Stimulated activated effector memory CD8-positive, alpha-beta T cell treated with anti-CD3 and anti-CD28 coated beads, Interleukin-12 subunit alpha, Interleukin-12 subunit beta, amount 100 ng/mL, for 72 hours (primary cell): ENCODE data around the gene ATP2C2.

ENCODE experiments used
- ATAC-seq: fragments of 150-1000 bp; cut with Tn5 transposase; 2 replicates; pipeline ENCODE4 v1.10.0; 2021
- DNase-seq, 2 donors: peaks; one replicate each; pipeline ENCODE4 v3.0.0; 2021 to 2022; ENCODE audit warnings: low spot score in 2 of 2
- H3K27ac Mint-ChIP-seq: one replicate; pipeline ENCODE4 v1.8.0; 2022; ENCODE audit warnings: mild to moderate bottlenecking, mixed read lengths
- H3K36me3 Mint-ChIP-seq: one replicate; pipeline ENCODE4 v1.8.0; 2022; ENCODE audit warnings: mild to moderate bottlenecking, mixed read lengths
- H3K4me1 Mint-ChIP-seq: one replicate; pipeline ENCODE4 v1.8.0; 2022; ENCODE audit warnings: mixed read lengths
- H3K4me3 Mint-ChIP-seq: one replicate; pipeline ENCODE4 v1.8.0; 2022; ENCODE audit warnings: mild to moderate bottlenecking, mixed read lengths
- H3K9me3 Mint-ChIP-seq: one replicate; pipeline ENCODE4 v1.8.0; 2022; ENCODE audit warnings: mixed read lengths

The ATP2C2 gene

GRCh38 chr16:84465154-84465553 lies 96.8 kb downstream of the ATP2C2 start:
- Mint-ChIP-seq H3K4me3 (no peak overlapping the region), H3K36me3 (peaks cover 5% of the 10 kb centered on the region), H3K4me1 (peaks cover 7% of the 10 kb centered on the region), H3K27ac (no peak overlapping the region), H3K9me3 (peaks cover 6% of the 10 kb centered on the region)
- DNase-seq (no peak), ATAC-seq (no peak)

- H3K36me3 Mint-ChIP-seq: no peaks in the 10 kb centered on the region
- no peak for ATAC-seq
- H3K27ac Mint-ChIP-seq: no peak overlapping the region
- H3K4me3 Mint-ChIP-seq: no peak overlapping the region
- DNase-seq: no peak
- peaks cover 7% of the 10 kb centered on the region for H3K4me1 Mint-ChIP-seq
- H3K9me3 Mint-ChIP-seq: peaks cover 7% of the 10 kb centered on the region
Observed at GRCh38 chr16:84466692-84467091, 98.4 kb downstream of the ATP2C2 start.

- Mint-ChIP-seq H3K36me3 (no peaks in the 10 kb centered on the region), H3K9me3 (peaks cover 8% of the 10 kb centered on the region), H3K4me1 (peaks cover 1% of the 10 kb centered on the region), H3K27ac (no peak overlapping the region), H3K4me3 (no peak overlapping the region)
- ATAC-seq (peak; percentile 92), DNase-seq (no peak)
Observed at GRCh38 chr16:84467256-84467655, 98.9 kb downstream of the ATP2C2 start.

- no peak for DNase-seq
- no peak overlapping the region for H3K27ac Mint-ChIP-seq
- H3K36me3 Mint-ChIP-seq: no peaks in the 10 kb centered on the region
Observed at GRCh38 chr16:84467709-84468108, 99.4 kb downstream of the ATP2C2 start.

GRCh38 chr16:84471316-84471715 lies 103.0 kb downstream of the ATP2C2 start:
- peaks cover 8% of the 10 kb centered on the region for H3K9me3 Mint-ChIP-seq
- no peak for DNase-seq
- H3K4me1 Mint-ChIP-seq: peaks cover 7% of the 10 kb centered on the region
- ATAC-seq: no peak
- peaks cover under 1% of the 10 kb centered on the region for H3K36me3 Mint-ChIP-seq
- no peak overlapping the region for H3K4me3 Mint-ChIP-seq
- H3K27ac Mint-ChIP-seq: no peak overlapping the region

More at GRCh38 chr16:84467709-84468108, 99.4 kb downstream of the ATP2C2 start:
- no peak for ATAC-seq
- Mint-ChIP-seq H3K4me3 (no peak overlapping the region), H3K4me1 (no peaks in the 10 kb centered on the region), H3K9me3 (peaks cover 8% of the 10 kb centered on the region)

- Mint-ChIP-seq H3K4me1 (peaks cover 7% of the 10 kb centered on the region), H3K9me3 (peaks cover 8% of the 10 kb centered on the region), H3K4me3 (no peak overlapping the region), H3K36me3 (peaks cover 5% of the 10 kb centered on the region), H3K27ac (no peak overlapping the region)
- DNase-seq: no peak
- ATAC-seq: no peak
Observed at GRCh38 chr16:84471966-84472365, 103.6 kb downstream of the ATP2C2 start.

GRCh38 chr16:84475643-84476240 lies 107.4 kb downstream of the ATP2C2 start:
- H3K36me3 Mint-ChIP-seq: peaks cover 5% of the 10 kb centered on the region
- ATAC-seq: no peak

GRCh38 chr16:84476401-84476800 lies 108.1 kb downstream of the ATP2C2 start:
- H3K4me1 Mint-ChIP-seq: peaks cover 16% of the 10 kb centered on the region
- no peak overlapping the region for H3K27ac Mint-ChIP-seq
- ATAC-seq (no peak), DNase-seq (peak in 1 of 2 donors; percentile 2)
- H3K4me3 Mint-ChIP-seq: no peak overlapping the region
- H3K36me3 Mint-ChIP-seq: peaks cover 5% of the 10 kb centered on the region
- H3K9me3 Mint-ChIP-seq: peaks cover 3% of the 10 kb centered on the region

More at GRCh38 chr16:84475643-84476240, 107.4 kb downstream of the ATP2C2 start:
- DNase-seq: peak in 1 of 2 donors; percentile 30
- Mint-ChIP-seq H3K4me1 (peaks cover 16% of the 10 kb centered on the region), H3K4me3 (no peak overlapping the region), H3K27ac (no peak overlapping the region), H3K9me3 (peaks cover 3% of the 10 kb centered on the region)

GRCh38 chr16:84477661-84478060 lies 109.3 kb downstream of the ATP2C2 start:
- H3K27ac Mint-ChIP-seq: no peak overlapping the region
- peak in 1 of 2 donors; percentile 13 for DNase-seq
- ATAC-seq: no peak
- no peak overlapping the region for H3K4me3 Mint-ChIP-seq
- peaks cover 16% of the 10 kb centered on the region for H3K4me1 Mint-ChIP-seq
- H3K36me3 Mint-ChIP-seq: peaks cover 5% of the 10 kb centered on the region
- no peaks in the 10 kb centered on the region for H3K9me3 Mint-ChIP-seq

GRCh38 chr16:84478172-84478947 lies 110.0 kb downstream of the ATP2C2 start:
- peak; percentile 63 for ATAC-seq
- H3K4me1 Mint-ChIP-seq: peaks cover 16% of the 10 kb centered on the region
- no peaks in the 10 kb centered on the region for H3K9me3 Mint-ChIP-seq
- H3K27ac Mint-ChIP-seq: no peak overlapping the region
- peak in 1 of 2 donors; percentile 40 for DNase-seq
- peaks cover 5% of the 10 kb centered on the region for H3K36me3 Mint-ChIP-seq
- H3K4me3 Mint-ChIP-seq: no peak overlapping the region

GRCh38 chr16:84479716-84480450 lies 111.5 kb downstream of the ATP2C2 start:
- H3K9me3 Mint-ChIP-seq: no peaks in the 10 kb centered on the region
- H3K4me3 Mint-ChIP-seq: no peak overlapping the region

GRCh38 chr16:84481051-84481735 lies 112.9 kb downstream of the ATP2C2 start:
- peak in 1 of 2 donors; percentile 29 for DNase-seq
- Mint-ChIP-seq H3K36me3 (peaks cover 14% of the 10 kb centered on the region), H3K27ac (no peak overlapping the region), H3K9me3 (no peaks in the 10 kb centered on the region), H3K4me1 (peaks cover 9% of the 10 kb centered on the region), H3K4me3 (no peak overlapping the region)
- ATAC-seq: no peak

More at GRCh38 chr16:84479716-84480450, 111.5 kb downstream of the ATP2C2 start:
- peaks cover 16% of the 10 kb centered on the region for H3K4me1 Mint-ChIP-seq
- peaks cover 5% of the 10 kb centered on the region for H3K36me3 Mint-ChIP-seq
- DNase-seq: peak in 1 of 2 donors; percentile 43
- H3K27ac Mint-ChIP-seq: no peak overlapping the region
- no peak for ATAC-seq

- Mint-ChIP-seq H3K4me1 (peaks cover 9% of the 10 kb centered on the region), H3K9me3 (no peaks in the 10 kb centered on the region)
Observed at GRCh38 chr16:84482001-84482891, 113.9 kb downstream of the ATP2C2 start.

More at GRCh38 chr16:84482001-84482891, 113.9 kb downstream of the ATP2C2 start:
- peaks cover 18% of the 10 kb centered on the region for H3K36me3 Mint-ChIP-seq
- no peak for DNase-seq
- no peak overlapping the region for H3K4me3 Mint-ChIP-seq
- peak overlapping the region; percentile 29 for H3K27ac Mint-ChIP-seq
- ATAC-seq: no peak
